CD4-positive, alpha-beta T cell treated with Interleukin-21 for 1 hour (primary cell): Measurements from ENCODE around the gene MAGIX.
"Not testable (repeated sequence)": the region's sequence is repeated elsewhere in the genome, so short reads cannot be mapped to it uniquely, and the experiment has no call there.

Experiments used
- DNase-seq: peaks from one replicate; pipeline ENCODE4 v3.0.0-alpha.2; 2020

MAGIX gene

DNA sequence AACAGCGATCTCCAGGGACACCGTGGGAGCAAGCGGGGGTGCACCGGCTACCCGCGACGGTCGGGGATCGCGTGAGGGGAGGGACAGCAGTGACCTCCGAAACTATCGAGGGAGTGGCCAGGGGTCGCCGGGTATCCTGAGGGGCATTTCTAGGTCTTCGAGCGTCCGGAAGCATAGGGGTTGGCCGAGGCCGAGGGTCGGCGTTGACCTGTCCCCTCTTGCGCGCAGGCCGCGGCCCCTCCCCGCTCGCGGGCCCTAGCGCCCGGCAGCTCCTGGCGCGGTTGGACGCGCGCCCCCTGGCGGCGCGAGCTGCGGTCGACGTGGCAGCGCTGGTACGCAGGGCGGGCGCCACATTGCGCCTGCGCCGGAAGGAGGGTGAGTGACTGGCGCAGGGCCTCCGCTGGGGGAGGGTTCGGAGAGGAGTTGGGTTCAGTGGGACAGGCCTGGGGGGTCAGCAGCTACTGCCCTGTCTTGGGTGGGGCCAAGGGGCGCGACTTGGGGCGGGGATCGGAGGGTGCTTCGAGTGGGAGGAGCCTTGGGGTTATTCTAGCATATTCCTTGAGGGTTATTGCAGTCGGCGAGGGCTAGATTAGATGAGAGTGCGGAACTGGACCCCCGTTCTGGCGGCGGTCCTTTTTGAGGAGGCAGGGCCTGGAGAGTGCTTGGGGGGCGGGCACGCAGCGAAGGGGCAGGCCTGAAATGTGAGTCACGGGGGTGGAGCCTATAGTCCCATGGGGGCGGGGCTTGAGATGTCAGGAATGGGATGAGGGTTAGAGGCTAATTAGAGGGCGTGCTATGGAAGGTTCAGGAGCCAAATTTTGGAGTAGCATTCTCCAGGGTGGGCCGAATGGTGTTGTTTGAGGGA lies 1.2 kb downstream of the MAGIX start:
- peak; percentile 87 for DNase-seq

DNA sequence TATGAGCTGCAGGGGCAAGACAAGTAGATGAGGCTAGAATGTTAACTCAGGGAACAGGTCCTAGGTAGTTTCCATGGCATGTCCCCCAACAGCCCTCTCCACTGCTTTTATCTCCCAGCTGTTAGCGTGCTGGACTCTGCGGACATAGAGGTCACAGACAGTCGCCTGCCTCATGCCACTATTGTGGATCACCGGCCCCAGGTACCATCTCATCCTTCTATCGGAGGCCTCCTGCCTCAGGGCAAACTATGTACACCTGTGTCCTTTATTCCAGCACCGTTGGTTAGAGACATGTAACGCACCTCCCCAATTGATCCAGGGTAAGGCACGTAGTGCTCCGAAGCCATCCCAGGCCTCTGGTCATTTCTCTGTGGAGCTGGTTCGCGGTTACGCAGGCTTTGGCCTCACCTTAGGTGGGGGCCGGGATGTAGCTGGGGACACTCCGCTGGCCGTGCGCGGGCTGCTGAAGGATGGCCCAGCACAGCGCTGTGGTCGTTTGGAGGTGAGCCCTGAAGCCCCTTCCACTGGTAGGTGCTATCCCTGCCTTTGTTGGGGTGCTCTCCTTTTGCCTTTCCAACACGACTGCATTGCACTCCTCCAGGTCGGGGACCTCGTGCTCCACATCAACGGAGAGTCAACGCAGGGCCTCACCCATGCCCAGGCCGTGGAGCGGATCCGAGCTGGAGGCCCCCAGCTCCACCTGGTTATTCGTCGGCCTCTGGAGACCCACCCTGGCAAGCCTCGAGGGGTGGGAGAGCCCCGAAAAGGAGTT lies 2.2 kb downstream of the MAGIX start:
- DNase-seq: no peak

DNA sequence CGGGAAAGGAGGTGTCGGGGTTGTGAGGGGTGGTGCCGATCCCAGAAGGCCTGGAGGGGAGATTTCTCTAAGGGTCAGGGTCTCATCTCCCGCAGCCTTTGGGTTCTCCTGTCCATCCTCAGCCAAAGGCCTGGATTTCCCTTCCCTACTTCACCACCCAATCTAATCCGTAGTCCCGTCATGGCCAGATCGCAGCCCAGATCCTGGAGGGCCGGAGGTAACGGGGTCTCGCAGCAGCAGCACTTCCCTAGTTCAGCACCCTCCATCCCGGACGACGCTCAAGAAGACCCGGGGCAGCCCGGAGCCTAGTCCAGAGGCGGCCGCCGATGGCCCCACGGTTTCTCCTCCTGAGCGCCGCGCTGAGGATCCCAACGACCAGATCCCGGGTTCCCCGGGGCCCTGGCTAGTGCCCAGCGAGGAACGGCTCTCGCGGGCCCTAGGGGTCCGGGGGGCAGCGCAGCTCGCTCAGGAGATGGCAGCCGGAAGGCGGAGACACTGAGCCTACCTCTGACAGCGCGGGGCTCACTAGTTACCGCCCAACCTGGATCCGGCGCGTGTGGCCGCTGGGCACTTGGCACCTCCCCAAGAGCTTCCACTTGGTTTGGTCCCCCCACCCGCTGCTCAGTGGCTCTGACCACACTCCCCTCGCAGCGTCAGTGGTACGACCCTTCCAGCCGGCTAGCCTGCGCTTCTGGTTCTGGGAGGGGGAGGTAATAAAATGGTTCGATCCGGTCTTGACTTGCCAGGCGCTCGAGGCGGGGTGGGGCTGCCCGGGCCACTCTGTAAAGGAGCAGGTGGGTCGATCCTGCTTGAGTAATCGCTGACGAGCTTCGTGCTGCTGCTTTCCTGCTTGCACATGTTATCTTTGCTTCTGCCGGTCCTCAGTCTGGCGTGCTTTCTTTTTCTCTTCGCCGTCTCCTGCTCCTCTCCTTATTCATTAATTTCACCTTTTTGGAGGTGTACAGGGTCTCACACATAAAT lies 3.6 kb downstream of the MAGIX start:
- DNase-seq: peak; percentile 84

DNA sequence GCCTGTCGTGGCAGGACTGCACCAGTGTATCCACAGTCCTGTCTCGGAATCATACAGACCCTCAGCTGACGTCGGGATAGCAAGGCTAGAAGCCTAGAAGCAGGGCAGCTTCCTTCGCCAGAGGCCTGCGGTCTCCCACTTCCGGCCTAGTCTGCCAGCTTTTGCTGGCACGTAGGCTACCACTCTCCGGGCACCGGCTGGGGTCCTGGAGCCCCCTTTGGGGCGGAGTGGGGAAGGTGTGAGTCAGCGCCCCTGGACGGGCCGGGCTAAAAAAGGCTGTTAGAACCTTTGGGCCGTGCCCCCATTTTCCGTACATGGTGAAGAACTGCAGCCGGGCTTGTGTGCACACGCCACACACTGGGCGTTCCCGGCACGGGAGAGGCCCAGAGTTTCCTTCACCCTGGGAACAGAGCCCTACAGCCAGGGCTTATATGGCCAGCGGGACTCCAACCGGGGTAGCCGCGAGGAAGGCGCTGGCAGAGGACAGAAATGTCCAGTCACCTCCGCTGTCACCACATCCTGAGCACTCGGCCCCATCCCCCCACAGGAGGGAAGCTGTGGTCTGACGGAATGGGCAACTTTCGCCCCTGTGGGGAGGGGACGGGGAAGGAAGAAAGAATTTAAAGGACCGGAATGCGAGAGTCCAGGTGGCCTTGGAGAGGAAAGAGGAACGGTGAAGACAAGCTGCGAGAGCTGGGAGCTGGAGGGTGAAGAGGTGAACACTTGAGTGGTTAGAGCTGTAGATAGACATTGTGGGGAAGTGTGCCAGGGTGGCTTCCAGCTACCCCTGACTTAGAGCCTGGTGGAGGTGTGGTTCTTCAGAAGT lies 4.6 kb downstream of the MAGIX start:
- DNase-seq: peak; percentile 74

DNA sequence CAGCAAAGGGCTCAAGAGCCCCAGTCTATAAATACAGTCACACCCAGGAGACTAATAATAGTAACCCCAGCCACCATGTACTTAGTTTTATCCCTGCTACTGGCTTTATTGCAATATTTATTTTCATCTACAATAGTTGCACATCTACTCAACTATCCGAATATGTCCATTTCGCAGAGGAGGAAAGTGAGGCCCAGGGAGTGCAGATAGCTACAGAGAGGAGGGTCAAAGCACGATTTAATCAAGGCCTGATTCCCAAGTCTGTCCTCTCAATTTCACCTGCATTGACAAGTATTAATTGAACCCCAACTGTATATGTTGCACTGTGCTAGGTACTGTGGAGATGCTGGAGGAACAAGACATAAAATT lies 5.2 kb downstream of the MAGIX start:
- no peak for DNase-seq

DNA sequence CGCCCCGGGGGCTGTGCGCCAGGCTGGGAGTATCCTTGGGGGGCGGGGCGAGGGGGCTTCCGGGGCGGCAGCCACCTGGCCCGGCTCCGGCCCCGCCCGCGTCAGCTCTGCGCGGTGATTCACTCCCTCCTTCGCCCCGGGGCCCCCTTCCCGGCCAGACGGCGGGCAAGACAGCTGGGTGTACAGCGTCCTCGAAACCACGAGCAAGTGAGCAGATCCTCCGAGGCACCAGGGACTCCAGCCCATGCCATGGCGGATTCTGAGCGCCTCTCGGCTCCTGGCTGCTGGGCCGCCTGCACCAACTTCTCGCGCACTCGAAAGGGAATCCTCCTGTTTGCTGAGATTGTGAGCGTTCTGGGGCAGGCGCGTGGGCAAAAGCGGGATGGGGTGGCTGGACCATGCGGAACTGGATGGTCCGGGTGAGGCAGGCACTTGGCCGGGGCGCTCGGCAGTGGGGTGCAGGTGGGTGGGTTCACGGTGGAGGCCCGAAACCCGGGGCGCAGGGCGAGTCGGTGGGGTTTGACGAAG lies 9.3 kb downstream of the MAGIX start, which contains the start of gene PLP2:
Gene PLP2, plus strand, starts transcription at position 147 of the 528 bp plus-strand sequence. Its CDS starts 103 bp downstream, at position 250.
- DNase-seq: peak; percentile 70

DNA sequence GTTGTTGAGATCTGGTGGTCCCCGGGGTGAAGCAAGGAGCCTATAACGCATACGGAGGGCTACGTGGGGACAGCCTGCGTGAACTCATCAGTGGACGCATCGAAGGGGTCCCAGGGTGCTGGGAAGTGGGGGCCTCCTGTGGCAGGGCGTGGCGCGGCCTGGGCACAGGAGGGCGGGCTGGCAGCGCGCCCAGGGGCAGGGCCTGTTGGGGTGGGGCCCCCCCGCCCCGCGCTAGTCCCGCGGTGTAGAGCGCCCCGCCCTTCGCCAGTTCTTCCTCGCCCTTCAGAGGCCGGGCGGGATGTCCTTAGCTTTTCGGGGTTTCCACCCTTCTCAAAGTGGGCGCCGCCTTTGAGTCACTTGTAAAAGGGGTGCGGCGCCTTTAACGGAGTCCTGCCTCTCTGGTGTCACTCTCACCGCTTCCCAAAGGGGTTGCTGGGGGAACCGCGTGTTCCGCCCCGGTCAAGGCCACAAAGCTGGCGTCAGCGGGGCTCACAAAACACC lies 9.8 kb downstream of the MAGIX start:
- peak; percentile 79 for DNase-seq

DNA sequence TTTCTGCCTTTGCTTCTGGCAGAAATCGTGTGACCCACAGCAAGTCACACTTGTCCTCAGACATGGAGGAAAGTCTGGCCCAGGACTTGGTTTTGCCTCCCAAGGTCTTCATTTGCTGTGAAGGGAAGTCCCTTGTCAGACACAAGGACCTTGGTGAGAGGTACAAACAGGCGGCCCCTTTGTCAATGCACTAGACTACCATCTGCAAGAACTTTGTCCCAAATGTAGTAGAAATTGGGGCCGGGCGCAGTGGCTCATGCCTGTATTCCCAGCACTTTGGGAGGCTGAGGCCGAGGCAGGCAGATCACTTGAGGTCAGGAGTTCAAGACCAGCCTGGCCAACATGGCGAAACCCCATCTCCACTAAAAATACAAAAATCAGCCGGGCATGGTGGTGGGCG lies 11.0 kb downstream of the MAGIX start:
- not testable (repeated sequence) for DNase-seq

DNA sequence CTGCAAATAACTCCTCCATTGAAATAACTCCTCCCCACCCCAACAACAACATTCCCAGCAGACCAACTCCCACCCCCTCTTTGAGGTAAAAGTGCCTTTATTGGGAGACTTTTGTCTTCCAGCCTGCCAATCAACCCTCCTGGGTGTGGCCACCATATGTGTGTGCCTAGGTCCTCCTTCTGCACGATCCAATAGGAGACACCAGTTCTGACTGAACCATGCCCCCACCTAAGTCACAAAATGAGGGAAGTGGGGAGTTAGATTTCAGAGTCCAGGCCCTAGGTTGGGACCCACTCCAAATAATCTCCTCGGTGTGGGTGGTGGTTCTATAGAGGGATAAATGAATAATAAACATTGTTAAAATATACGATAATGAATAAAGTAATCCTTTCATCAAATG lies 12.2 kb downstream of the MAGIX start:
- no peak for DNase-seq

DNA sequence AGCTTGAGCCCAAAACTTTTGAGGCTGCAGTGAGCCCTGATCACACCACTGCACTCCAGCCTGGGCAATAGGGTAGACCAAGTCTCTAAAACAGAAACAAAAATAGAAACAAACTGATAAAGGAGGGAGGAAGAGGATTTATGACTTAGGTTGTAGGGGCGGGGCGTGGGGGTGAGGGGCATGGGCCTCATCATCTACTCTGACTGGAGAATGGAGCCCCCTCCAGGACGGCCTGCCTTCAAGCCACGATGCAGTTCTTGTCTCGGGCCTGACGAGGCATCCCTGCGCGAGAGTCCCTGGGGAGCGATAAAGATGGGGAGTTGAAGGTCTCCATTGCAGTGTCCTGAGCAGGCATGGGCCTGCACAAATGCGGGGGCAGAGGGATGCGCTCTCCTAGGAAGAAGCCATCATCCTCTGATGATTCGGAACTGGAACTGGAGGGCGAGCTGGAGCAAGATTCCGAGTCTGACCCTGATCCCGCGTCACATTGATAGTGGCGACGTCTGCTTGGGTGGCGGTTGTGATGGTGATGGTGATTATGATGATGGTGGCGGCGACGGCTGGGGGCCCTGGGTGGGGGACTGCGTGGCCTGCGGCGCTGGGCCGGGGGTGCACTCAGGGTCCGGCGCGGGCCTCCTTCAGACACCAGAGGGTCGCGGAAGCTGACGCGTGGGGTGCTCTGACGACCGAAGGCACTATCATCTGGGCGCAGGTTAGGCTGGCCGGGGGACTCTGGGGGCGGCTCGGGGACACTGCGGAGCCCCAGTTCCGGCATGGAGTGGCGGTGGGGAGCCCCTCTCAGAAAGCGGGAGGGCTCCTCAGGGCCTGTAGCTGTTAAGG lies 13.1 kb downstream of the MAGIX start:
- DNase-seq: no peak

DNA sequence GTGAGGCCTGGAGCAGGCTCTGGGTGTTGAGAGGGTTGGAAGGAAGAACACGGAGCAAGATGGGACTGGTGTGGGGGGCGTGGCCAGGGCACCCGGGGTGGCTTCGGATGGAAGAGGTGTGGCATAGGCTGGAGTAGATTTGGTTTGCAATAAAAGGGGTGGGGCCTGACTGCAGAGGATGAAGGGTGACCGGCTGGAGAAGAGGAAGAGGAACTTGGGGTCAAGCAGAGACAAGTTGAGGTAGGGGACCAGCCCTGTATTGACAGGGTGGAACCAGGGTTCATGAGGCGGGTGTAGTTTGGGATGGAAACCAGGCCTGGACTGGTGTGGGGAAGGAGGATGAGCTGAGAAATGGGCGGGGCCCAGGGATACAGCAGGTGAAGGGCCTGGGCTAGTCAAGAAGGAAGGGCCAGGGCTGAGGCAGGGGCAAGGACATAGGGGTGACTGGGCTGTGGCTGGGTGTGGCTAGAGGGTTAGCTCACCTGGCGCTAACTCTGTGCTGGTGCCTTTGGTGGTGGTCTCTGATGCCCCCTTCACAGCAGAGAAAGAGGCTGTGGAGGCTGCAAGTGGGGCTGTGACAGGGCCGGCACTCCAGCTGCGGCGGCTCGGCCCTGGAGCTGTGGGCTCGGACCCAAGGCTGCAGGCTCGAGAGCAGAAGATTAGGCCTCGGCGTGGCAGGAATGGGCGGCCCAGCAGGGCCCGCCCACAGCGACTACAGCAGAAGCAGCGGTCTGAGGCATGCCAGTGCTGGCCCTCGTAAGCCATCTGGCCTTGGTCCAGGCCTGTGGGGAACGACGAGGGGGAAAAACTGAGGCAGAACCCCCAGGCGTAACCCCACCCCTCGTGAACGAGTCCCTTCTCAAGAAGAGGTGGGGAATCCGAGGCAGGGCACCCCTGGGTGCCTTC lies 14.1 kb downstream of the MAGIX start:
- no peak for DNase-seq

DNA sequence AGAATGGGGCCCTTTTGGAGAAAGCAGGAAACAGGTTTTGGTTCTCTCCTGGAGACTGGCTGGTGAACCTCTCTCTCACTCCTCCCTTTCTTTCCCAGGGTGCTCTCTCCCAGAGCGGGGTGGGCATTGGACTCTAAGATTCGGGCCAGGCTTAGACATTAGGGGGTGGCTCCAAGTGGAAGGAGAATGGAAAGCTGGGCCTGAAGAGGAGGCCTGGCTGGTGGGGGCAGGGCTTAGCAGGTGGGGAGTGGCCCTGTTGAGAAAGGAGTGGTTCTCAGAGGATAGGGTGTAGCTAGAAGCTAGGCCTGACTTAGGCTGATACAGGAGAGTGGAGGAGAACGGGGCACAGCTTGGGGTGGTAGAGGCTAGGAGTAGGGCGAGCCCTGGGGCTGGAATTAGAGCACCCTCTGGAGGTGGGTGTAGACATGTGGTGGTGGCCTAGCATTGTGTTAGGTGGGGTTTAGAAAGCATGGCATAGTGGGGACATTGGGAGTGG lies 14.8 kb downstream of the MAGIX start:
- DNase-seq: peak; percentile 36

DNA sequence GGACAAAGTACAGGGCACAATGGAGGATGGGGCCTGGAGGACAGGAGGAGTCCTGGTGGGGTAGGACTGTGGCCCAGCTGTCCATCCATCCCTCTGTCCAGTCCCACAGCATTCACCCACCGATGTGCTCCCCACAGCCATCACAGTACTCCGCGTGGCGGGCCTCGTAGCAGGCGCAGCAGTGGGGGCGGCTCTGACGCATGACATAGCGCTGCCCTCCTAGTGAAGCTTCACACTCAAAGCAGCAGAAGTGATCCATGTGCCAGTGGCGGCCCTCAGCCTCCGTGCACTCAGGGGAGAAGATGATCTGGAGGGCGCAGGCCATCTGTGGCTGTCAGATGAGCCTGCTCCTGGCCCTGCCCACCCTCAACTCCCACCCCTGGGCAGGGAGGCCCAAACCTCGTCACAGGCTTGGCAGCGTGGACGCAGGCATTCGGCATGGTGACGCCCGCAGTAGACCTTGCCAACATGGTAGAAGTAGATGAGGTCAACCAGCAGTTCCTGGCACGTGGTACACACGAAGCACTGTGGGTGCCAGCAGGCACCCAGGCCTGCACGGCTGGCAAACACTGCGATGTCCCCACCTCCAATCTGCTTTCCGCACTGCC lies 15.4 kb downstream of the MAGIX start:
- DNase-seq: no peak

DNA sequence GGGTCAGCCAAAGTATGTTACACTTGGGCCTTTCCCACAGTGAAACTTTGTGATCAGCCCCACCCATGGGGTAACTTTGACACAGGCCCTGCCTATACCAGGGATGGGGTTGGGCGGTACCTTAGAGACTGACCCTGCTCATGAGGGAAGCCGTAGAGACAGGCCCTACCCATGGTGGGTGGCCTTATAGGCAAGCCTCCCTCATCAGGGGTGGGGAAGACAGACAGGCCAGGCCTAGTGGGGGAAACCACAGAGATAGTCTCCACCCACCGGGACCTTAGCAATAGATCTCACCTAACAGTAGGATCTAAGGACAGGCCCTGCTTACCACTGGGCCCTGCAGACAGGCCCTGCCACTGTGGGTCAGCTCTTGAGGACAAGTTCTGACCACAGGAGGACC lies 16.0 kb downstream of the MAGIX start:
- no peak for DNase-seq

DNA sequence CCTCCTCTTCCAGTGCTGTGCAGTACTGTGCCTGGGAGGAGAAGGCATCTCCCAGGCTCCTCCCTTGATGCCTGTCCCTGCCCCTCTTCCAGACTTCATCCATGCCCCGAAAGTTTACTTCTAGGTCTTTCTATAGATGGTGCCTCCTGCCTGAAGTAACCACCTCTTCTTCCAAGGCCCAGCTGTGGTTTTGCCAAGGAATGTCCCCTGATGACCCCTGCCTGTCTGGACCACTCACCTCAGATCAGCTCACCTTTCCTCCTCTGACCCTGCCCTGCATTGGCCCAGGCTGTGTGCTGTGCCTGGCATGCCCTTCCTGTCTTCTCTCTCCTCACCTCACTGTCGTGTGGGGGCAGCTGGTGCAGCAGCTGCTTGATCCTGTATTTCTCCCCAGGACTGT lies 16.8 kb downstream of the MAGIX start:
- no peak for DNase-seq

DNA sequence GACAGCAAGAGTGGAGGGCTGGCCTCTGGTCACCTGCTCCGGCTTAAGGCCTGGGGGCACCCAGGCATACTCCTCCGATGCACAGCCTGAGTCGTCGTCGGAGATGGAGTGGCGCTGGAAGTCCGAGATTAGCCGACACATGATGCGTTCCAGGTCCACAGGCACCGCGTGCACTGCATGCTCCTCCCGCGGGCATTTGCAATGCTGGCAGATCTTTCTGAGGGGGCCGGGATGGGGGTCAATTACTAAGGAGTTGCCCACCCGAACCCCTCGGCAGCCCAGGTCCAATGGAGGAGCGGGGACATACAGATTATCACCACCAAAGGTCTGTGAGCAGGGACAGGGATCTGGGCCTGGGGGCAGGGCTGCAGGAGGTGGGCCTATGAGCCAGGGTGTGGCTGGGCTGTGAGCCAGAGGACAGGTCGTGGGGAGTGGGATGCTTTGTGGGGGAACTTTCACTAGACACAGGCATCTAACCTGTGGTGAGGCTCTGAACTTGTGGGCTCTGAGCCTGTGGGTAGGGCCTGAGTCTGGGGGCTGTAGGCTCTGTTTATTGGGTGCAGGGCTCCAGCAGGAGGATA lies 21.2 kb downstream of the MAGIX start:
- DNase-seq: no peak

DNA sequence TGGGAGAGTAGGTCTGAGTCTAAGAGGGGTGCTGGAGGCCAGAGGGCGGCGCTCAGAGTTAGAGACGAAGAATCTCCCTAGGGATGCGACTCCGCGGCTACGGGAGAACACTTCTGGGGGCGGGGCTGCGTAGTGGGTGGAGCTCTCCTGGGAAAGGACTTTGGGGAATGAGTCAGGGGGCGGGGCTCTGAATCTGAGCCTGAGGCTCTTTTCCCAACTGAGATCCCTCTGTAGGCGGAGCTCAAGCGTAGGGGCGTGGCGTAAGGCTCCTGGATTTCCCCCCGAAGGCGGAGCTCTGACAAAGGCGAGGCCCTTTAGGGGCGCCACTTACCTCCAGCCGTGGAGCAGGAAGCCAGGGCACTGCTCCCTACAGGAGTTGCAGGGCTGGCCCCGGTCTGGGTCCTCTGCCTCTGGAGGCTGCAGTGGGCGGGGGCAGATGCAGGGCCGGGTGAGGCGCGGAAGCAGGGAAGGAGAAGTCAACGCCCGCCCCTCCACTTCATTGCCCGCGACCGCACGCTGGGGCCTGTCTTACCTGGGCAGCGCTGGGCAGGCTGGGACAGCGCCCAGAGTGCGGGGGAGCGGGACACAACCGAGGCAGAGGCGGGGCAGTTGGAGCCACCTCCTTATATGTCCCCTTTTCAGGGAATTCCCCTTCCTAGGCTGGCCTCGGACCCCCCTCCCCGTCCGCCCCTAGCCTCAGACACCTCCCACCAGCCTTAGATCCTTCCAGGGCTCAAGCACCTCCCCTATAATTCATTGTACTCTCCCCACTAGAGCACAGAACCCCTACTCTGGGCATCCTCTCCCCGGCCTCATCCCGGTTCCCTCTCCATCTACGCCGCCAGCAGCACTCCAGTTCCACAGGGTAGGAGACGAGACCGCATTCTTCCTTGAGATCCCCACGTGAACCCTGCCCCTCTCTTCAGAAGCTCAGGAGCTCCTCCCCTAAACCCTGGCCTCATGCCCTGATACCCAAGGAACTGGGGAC lies 22.0 kb downstream of the MAGIX start:
- peak; percentile 42 for DNase-seq
